Sigmoid colon (tissue), 3 donors: ENCODE data around the gene MRPL10.

Experiments
- CTCF ChIP-seq, 4 experiments: fragments of 450-650 bp in 3 of 4; fragments of 200-600 bp in 1 of 4; IDR thresholded peaks; one replicate each; pipeline ENCODE4 v1.5.1; 2016 to 2019; ENCODE audit warnings: antibody characterized with exemption in 4 of 4, mild to moderate bottlenecking in 3 of 4, moderate library complexity in 2 of 4
- POLR2A ChIP-seq, 2 donors: fragments of 450-650 bp; IDR thresholded peaks; one replicate each; pipeline ENCODE4 v1.6.1; 2016; ENCODE audit warnings: antibody characterized with exemption in 2 of 2, mild to moderate bottlenecking in 2 of 2, moderate library complexity in 2 of 2

GRCh38 chr17:47879776-47880454 lies 48.6 kb upstream of the MRPL10 start:
- TF ChIP-seq CTCF (IDR thresholded peaks at IDR 0.05) (no peak), POLR2A (IDR thresholded peaks at IDR 0.05) (no peak)
